DOHH2 (cell line): ENCODE results near the gene RNF19B.

ENCODE experiments used
- EZH2phosphoT487 ChIP-seq: fragments of 200-600 bp; sonication (generic); IDR thresholded peaks from 2 replicates; pipeline ENCODE4 v1.6.1; 2017; ENCODE audit warnings: borderline replicate concordance, mild to moderate bottlenecking, antibody characterized with exemption, low read length, moderate library complexity, mixed read lengths
- TF ChIP-seq, protein P1 (sequence below): fragments of 200-600 bp; sonication (generic); IDR thresholded peaks from one replicate; pipeline ENCODE4 v1.5.1; 2014; ENCODE audit warnings: antibody characterized with exemption, mild to moderate bottlenecking, low read depth, low read length; ENCODE audit not compliant: poor library complexity, severe bottlenecking

DNA sequence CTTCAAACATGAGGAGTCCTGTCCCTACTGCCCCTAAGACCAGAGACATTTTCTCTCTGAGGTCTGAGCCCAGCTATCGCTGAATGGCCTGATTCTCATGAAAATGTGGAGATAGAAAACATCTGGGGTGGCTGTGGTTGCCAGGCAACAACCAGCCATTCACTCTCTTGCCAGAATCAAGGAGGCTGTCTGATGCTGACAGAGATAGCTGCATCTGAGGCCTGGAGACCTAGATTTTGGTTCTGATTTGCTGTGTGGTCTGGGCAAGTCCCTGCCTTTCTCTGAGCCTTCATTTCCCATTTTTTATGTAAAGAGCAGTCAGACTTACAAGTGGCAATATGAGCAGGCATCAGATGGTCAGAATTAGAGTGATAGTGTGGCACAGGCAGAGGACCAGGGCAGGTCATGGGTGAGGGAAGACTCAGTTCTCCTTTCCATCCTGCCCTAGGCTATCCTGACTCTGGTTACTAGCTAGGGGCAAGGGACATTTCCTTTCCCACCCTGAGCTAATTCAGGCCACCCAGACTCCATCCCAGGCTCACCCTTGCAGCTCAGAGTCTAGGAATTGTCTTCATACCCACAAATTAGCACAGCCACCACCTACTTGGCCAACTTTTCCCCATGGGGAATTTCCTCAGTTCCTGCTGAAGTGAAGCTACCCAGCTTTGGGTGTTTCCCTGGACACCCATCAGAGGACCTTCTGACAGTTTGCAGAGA is 20.0 kb upstream of the RNF19B start:
- TF ChIP-seq, protein P1, sequence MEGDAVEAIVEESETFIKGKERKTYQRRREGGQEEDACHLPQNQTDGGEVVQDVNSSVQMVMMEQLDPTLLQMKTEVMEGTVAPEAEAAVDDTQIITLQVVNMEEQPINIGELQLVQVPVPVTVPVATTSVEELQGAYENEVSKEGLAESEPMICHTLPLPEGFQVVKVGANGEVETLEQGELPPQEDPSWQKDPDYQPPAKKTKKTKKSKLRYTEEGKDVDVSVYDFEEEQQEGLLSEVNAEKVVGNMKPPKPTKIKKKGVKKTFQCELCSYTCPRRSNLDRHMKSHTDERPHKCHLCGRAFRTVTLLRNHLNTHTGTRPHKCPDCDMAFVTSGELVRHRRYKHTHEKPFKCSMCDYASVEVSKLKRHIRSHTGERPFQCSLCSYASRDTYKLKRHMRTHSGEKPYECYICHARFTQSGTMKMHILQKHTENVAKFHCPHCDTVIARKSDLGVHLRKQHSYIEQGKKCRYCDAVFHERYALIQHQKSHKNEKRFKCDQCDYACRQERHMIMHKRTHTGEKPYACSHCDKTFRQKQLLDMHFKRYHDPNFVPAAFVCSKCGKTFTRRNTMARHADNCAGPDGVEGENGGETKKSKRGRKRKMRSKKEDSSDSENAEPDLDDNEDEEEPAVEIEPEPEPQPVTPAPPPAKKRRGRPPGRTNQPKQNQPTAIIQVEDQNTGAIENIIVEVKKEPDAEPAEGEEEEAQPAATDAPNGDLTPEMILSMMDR = no peak
- TF ChIP-seq EZH2phosphoT487 = no peak
